Lung microvascular endothelial cell (primary cell): ENCODE measurements around the gene CIC. TPM values are rescaled to one million over a fixed set of nuclear protein-coding genes. Genes with fewer than 3 reads are reported as not detected.

Source experiments
- DNase-seq, 2 donors: peaks; one replicate each; pipeline versions ENCODE4 v3.0.0 to v3.0.0-alpha.2; 2010; ENCODE audit warnings: low read depth in 2 of 2
- total RNA-seq: library from RNA; depleted of rRNA; stranded (reverse); fragments of >200 nt; gene quantifications from 2 replicates; pipeline ENCODE4 v1.2.1, GENCODE V29; 2014

The CIC gene
- total RNA-seq, 1 donor from 2014 or later = 9.3 TPM

GRCh38 chr19:42276284-42276683, 7.2 kb downstream of the CIC start:
- no peak for DNase-seq

- DNase-seq = no peak
These were observed 7.8 kb downstream of the CIC start for GRCh38 chr19:42276821-42277220.

DNA sequence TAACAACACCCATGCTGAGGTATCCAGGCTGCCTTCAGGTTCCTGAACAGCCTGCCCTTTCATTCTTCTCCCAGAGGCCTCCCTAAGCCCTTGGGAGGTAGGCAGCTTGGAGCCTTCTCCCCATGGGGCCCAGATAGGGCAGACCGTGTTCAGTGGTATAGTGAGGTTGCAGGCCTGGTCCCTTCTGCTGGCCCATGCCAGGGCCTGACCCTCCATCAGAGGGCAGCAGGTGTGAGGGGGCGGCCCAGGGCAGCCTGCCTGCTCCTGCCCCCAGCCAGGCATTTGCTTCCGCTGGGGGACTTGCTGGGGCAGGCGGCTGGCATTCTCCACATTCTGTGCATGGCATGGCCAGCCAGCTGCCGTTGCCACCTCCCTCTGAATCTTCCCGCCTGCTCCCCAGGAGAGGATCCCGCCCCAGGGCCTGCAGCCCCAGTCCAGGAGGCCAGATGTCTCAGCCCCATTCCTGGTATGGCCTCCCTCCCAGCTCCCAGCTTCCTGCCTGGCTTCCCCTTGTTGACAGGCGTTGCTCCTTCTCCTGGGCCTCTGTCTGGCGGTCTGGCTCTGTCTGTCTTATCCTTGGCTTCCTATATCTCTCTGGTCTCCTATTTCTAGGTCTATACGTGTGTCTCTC, 8.9 kb downstream of the CIC start:
- DNase-seq = peak in 1 of 2 donors; percentile 70

DNA sequence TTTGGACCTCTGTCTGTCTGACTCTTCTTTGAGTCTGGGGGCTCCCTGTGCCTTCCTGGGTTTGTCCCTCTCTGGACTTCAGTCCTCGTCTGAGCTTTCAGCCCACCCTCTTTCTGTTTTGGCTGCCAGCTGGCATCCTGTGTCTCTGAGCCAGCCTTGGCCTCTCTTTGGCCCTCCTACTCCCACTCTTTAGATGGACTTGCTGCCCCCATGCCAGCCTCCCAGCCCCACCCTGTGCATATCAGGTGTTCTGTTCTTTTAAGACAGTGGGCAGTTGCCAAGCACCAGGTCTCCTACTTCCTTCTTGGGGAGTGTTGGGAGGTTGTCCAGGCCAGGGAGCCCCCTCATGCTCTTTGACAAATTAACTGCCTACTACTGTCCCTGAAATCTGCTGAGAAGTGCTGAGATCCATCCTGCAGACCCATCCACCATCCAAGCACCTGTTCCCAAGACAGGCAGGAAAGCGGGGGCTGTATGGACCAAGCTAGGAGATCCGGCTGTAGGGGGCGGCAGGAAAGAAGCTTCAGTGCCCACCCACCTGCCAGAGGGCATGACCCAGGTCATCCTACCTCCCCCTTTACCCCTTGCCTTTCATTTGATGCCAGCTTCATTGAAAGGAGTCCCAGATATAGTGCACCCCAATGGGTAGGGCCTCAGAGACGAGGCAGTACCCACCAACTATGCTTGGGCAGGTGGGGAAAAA, 9.6 kb downstream of the CIC start:
- no peak for DNase-seq

DNA sequence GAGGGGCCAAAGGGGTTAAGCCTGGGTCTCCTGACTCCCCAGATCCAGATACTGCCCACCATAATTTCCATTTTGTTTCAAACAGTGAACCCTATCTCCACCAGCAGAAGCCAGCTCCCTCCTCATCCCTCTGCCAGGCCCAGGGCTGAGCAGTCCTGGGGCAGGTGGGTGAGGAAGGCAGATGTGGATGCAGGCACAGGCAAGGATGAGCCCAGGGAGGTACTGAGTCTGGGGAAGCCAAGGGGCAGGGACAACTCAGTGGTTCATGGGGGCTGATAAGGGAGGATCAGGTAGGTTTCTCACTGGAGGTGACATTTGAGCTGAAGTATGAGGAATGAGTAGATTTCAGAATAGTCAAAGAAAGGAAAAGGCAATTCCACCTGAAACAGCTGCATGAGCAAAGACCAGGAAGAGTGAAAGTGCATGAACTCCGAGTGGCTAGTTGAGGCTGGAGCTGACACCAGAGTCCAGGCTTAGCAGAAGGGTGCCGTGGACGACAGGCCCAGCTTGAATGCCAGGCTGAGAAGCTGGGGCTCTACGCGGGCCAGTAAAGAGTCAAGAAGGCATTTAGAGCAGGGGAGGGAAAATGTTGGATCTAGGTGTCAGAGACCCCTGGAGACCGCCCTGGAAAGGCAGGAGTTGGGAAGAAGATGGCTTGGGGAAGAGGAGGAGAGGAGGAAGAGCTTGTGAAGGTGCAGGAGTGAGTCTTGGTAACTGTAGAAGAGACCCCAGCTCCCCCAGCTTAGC, 10.3 kb downstream of the CIC start:
- no peak for DNase-seq

DNA sequence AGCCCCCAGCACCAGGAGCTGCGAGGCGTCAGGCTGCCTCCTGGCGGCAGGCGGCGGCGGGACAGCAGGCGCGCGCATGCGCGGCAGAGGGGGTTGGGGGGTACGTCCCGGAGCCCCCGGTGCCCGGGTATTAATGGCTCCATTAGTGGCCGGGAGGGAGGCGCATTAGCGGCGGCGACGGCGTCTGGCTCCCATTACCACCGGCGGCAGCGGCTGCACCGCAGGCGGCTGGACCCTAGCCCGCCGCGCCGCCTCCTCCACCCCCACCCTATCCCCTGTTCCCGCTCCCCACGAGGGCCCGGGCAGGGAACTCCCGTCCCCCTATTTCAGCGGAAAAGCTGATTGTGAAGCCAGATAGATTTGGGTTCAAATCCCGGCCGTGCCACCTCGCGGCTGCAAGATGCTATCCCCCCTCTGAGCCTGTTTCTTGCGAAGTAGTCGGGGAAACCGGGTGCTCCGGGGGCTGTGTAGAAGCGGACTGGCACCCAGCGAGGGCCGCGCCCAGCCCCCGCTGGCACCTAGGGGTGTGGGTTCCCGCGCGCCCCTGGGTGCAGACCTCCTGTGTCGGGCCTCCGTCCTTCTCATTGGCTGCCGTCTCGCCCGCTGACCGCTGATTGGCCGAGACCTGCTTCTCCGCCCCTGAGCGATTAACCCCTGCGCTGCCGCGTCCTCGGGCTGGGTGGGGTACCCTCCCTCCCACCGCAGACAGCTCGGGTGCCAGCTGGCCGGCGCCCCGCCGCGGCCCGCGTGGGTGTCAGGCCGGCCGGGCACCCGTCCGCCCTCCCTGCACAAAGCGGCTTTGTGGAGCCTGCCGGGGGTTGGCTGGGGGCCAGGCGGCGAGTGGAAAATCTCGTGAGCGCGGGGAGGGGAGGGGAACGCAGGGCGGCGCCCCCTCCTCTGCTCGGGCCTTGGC, 11.1 kb downstream of the CIC start:
- peak; percentile 84 to 92 for DNase-seq

DNA sequence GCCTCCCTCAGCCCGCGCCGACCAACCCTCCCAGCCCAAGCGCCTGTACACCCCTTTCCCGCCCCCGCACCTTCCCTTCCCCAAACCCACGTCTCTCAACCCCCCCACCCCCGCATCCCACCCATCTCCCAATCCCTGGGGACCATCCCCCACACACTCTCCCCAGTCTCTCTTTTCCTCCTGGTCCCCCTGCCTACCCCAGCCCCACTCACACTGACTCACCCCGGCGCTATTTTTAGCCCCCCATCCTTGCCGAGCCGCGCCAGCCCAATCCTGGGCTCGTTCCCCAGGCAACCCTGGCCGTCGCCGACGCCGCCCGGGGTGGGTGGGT, 11.7 kb downstream of the CIC start:
- DNase-seq = no peak

- peak; percentile 58 to 78 for DNase-seq
These were observed 12.2 kb downstream of the CIC start for GRCh38 chr19:42281146-42281826.

- peak; percentile 45 to 63 for DNase-seq
These were observed 13.0 kb downstream of the CIC start for GRCh38 chr19:42281827-42282762.

DNA sequence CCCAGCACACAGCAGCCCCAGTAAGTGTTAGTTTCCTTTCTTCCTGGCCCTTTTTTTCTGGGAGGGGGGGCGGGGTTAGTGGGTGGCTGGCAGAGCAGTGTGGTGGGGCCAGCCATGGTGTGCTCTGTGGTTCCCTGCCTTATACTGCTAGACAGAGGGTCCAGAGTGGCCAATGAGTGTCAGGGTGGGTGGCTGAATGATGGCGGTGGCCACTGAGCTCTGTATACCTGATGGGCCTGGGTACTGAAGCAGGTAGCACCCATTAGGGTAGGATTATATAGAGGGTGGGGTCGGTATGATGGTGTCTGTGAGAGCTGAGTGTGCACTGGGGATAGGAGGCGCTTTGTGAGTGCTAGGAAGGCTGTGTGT, 13.8 kb downstream of the CIC start:
- DNase-seq = no peak

- peak; percentile 95 to 96 for DNase-seq
These were observed 14.4 kb downstream of the CIC start for GRCh38 chr19:42283188-42284065.

GRCh38 chr19:42284066-42284501, 15.0 kb downstream of the CIC start:
- peak; percentile 77 to 87 for DNase-seq

DNA sequence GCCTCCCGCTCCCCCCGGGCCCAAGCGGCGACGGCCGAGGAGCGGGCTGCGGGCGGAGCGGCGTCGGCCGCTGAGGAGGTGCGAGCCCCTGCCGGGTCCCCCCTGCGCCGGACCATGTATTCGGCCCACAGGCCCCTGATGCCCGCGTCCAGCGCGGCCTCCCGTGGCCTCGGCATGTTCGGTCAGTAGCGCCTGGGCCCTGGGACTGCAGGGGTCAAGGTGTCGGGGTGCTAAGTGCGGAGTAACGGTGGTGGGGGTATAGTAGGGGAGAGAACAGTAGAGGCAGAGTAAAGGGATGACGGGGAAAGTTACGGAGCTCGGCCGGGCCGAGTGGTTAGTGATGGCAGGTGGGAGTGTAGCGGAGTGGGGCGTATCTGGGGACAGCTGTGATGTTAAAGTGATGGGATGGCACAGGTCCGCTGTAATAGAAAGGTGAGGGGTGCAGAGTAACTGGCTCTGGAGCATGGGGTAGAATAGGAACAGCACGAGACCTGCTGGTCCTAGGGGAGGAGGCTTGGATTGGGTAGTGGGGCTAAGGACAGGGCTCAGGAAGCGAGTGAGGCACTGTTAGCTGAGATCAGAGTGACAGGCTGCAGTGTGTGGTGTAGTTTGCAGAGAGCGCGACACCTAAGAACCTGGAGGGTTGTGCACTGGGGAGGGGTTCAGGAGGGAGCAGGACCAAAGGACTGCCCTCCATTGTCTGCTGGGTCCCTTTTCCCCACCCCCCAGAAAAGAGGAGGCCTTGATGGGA, 15.7 kb downstream of the CIC start:
- DNase-seq = no peak

GRCh38 chr19:42285541-42285941, 16.5 kb downstream of the CIC start:
- DNase-seq = no peak

DNA sequence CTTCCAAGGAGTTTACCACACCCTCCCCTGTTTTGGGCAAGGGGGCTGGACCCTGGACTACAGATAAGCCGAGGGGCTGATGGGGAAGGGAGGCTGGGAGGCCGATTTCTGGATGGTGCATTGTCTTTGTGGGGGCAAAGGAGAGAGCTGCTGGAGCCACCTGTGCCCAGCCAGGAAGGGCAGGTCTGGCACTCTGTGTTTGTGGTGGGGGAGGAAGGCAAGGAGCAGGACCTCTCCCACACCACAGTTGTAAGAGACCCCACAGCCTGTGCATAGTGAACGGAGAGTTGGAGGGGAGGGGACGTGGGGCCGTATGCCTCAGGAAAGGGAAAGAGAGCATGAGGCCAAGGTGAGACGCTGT, 16.9 kb downstream of the CIC start:
- DNase-seq = no peak

DNA sequence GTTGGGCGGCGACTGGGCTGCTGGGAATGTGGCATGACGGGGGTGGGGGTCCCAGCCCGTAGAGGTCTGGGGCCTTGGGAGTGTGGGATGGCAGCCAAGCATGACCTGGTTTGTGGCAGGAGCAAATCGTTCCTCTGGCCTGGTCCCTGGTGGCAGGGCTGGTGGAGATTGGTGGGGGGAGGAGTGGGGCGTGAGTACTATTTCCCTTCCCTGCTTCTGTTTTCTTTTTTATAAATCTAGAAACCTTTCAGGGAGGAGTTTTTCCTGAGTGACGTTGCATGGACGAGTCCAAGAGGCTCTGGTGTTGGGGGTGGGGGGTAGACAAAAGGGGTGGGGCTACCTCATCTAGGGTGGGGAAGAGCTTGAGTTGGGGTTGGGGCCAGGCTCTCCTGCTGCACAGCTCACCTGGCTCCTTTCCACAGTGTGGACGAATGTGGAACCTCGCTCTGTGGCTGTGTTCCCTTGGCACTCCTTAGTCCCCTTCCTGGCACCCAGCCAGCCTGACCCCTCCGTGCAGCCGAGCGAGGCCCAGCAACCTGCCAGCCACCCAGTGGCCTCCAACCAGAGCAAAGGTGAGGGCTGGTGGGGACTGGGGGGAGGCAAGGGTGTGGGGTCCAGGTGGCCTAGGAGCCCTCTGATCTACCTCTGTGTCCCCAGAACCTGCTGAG, 17.4 kb downstream of the CIC start:
- peak; percentile 59 to 64 for DNase-seq

GRCh38 chr19:42287017-42287826, 18.2 kb downstream of the CIC start:
- DNase-seq = no peak
